AG09319 (cell line): ENCODE measurements around the gene COLEC11.

Source experiments
- DNase-seq: peaks from one replicate; pipeline ENCODE4 v3.0.0-alpha.2; 2010; ENCODE audit warnings: low read depth; ENCODE audit errors: extremely low read depth
- CTCF ChIP-seq: IDR thresholded peaks from 2 replicates; pipeline ENCODE4 v1.5.1; 2011; ENCODE audit warnings: low read depth, mild to moderate bottlenecking, inconsistent platforms, low read length, moderate library complexity

COLEC11 gene

GRCh38 chr2:3692375-3692774 lies 97.5 kb downstream of the COLEC11 start:
- TF ChIP-seq CTCF, result no peak
- DNase-seq, result no peak
